ENCODE measurements around the gene USB1.
"Not testable (repeated sequence)": the region's sequence is repeated elsewhere in the genome, so short reads cannot be mapped to it uniquely, and the experiment has no call there.

USB1 gene

DNA sequence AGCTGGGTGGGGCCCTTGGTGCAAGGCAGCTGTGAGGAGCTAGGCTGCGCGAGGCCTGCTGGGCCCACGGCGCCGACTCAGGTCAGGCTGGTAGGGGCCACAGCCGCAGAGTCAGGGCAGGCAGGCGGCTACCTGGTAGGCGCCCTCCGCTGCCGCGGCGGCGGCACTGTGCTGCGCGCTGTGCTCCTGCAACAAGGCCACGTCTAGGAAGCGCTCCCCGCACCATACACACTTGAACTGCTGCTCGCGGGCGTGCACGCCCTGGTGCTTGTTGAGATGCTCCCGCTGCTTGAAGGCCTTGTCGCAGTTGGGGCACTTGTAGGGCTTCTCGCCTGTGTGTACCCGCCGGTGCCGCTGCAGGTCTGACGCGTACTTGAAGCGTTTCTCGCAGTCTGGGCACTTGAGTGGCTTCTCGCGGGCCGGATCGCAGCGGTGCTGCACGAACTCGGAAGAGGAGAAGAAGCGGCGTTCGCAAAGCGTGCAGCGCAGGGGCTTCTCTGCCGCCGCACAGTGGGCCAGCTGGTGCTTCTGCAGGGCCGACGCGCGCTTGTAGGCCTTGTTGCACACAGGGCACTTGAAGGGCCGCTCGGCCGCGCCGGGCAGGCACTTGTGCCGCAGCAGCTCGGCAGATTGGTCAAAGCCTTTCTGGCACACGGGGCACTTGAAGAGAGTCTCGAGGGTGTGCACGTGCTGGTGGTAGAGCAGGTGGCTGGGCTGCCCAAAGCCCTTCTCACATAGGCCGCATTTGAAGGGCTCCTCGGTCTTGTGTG is 4.6 kb upstream of the USB1 start:
- Mint-ChIP-seq H3K27me3 (ENCODE audit: low read depth) (no peaks in the 10 kb centered on the region), H3K9me3 (no peaks in the 10 kb centered on the region), H3K36me3 (ENCODE audit: low read depth) (peaks cover 23% of the 10 kb centered on the region), H3K4me3 (no peak overlapping the region), H3K4me1 (ENCODE audit: low read depth) (peaks cover 34% of the 10 kb centered on the region), H3K27ac (no peak overlapping the region)

DNA sequence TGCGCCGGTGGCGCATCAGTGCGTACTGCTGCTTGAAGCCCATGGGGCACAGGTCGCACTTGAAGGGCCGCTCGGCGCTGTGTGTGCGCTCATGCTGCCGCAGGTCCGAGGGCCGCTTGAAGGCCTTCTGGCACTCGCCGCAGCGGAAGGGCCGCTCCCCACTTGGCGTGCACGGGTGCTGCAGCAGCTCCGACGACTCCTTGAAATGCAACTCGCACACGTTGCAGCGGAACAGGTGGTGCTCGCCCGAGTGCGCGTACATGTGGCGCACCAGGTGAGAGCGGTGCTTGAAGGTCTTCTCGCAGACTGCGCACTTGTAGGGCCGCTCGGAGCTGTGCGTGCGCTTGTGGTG is 4.1 kb upstream of the USB1 start:
- Mint-ChIP-seq H3K36me3 (ENCODE audit: low read depth) (peaks cover 23% of the 10 kb centered on the region), H3K9me3 (no peaks in the 10 kb centered on the region), H3K27ac (no peak overlapping the region), H3K27me3 (ENCODE audit: low read depth) (no peaks in the 10 kb centered on the region), H3K4me3 (no peak overlapping the region), H3K4me1 (ENCODE audit: low read depth) (peaks cover 40% of the 10 kb centered on the region)

DNA sequence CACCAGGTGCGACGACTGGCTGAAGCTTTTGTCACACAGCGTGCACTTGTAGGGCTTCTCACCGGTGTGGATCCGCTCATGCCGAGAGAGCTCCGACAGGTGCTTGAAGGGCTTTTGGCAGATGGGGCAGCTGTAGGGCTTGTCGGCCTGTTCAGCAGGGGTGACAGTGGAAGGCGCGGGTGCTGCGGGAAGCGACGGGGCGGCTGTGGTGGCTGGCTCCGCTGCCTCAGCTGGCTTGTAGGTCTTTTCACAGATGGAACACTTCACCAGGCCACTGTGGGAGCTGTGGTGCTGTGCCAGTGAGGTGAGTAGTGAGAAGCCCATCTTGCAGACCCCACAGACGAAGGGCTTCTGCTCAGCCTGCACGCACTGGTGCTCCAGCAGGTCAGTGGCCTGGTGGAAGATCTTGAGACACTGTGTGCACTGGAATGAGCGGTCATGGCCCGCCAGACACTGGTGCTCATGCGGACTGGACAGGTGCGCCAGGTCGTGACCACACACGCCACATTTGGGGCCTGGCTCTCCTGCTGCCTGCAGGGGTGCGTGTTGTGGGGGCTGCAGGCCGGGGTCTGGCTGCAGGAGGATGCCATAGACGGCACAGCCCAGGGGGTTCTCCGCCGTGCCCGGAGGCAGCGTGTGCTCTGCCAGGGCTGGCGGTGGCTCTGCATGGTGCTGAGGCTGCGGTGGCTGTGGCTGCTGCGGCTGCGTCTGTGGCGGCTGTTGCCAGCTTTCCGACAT is 3.5 kb upstream of the USB1 start:
- Mint-ChIP-seq H3K4me1 (ENCODE audit: low read depth) (peaks cover 41% of the 10 kb centered on the region), H3K36me3 (ENCODE audit: low read depth) (peaks cover 28% of the 10 kb centered on the region), H3K9me3 (no peaks in the 10 kb centered on the region), H3K27ac (no peak overlapping the region), H3K4me3 (peak overlapping the region; percentile 82), H3K27me3 (ENCODE audit: low read depth) (no peaks in the 10 kb centered on the region)

DNA sequence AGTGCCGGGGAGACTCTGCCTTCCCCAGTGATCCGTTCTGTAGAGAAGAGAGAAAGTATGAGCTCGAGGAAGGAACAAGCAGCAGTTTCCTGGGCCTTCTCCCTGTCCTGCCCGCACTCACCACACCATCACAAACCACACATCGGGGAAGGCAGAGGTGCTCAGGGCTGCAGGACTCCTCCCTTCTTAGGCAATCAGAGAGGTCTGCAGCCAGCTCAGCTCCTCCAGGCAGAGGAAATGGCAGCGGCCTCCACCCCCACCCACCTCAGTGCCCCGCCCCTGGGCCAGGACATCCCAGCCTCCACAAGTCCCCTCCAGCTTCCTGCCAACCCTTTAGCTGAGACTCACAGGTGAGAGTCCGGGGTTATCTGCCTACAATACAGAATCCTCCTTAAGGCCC is 2.7 kb upstream of the USB1 start:
- Mint-ChIP-seq H3K4me1 (ENCODE audit: low read depth) (peaks cover 39% of the 10 kb centered on the region), H3K36me3 (ENCODE audit: low read depth) (peaks cover 28% of the 10 kb centered on the region), H3K4me3 (peak overlapping the region; percentile 82), H3K9me3 (no peaks in the 10 kb centered on the region), H3K27me3 (ENCODE audit: low read depth) (no peaks in the 10 kb centered on the region), H3K27ac (peak overlapping the region; percentile 85)

DNA sequence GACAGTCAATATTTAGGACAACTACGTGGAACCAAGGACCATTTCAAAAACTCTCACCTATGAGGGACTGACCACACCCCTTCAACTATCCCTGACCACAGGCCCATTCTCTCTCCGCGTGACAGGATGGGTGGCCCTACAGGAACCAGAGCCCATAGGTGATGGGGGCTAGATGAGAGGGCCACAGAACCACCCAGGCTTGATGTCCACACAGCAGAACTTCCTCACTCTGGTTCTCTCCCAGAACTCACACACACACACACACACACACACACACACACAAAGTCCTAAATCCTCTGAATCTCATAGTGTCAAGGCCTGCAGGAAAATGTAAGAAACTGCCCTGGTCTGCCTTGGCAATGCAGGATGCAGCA is 2.2 kb upstream of the USB1 start:
- Mint-ChIP-seq H3K4me3 (peak overlapping the region; percentile 82), H3K36me3 (ENCODE audit: low read depth) (peaks cover 30% of the 10 kb centered on the region), H3K9me3 (no peaks in the 10 kb centered on the region), H3K27ac (peak overlapping the region; percentile 85), H3K27me3 (ENCODE audit: low read depth) (no peaks in the 10 kb centered on the region), H3K4me1 (ENCODE audit: low read depth) (peaks cover 42% of the 10 kb centered on the region)

DNA sequence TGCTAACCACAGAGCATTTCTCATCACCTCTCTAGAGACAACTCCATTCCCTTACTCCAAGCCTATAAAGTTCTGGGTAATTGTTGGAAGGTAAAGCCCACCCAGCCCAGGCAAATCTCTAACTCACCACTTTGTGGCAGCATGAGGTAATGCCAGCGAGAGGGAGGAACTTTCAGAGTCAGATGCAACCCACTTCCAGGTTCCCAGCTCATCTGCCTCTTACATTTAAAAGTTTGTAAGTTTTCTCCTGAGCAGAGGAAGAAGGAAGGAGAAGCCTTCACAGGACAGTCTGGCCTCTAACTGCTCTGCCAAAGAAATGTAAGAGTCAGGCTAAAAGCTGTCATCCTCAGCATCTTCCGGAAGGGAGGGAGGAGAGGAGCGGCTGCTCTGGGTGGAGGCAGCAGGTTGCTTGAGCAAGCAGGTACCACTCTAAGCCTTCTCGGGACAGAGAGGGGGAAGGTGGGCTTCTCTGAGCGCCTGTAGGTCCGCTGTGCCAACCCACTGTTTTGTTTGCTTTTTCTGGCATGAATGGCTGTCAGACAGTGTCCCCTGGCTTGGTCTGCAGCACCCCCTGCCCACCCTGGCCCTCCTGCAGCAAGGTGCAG is 1.7 kb upstream of the USB1 start:
- Mint-ChIP-seq H3K36me3 (ENCODE audit: low read depth) (peaks cover 32% of the 10 kb centered on the region), H3K4me1 (ENCODE audit: low read depth) (peaks cover 41% of the 10 kb centered on the region), H3K27ac (peak overlapping the region; percentile 85), H3K27me3 (ENCODE audit: low read depth) (no peaks in the 10 kb centered on the region), H3K9me3 (no peaks in the 10 kb centered on the region), H3K4me3 (peak overlapping the region; percentile 82)

DNA sequence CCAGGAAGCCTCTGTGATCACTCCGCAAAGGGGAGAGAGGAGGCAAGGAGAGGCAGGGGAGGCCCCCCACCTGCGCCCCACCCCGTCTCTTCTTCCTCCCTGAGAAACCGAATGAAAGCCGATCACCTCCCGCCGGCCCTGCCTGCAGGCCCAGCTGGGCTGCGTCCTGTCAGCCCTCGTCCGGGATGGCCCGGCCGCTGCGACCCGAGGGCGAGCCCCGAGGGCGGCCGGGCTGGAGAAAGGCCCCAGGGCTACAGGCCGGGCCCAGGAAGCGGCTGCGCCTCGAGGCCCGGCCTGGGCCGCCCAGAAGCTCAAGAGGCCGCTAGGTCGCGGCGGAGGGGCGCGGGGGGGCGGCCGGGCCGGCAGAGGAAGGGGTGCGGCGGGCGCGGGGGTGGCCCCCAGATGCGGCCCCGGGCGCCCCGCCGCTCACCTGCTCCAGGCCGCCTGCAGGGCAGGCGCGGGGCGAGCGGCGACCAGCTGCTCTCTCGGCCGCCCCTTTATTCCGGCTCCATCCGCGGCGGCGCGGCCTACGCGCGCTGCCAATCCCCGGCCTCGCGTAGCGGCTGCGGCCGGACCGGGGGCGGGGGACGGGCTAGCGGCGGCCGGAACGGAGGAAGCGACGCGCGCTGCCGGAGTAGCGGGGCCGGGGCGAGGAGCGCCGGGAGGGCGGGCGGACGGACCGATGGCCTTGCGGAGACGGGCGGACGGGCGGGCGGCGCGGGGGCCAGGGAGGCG is 1.1 kb upstream of the USB1 start, which contains the start of gene ZNF319:
ZNF319 (minus strand) TSS at position 702 of the 735 bp plus-strand sequence. CDS start 2,407 bp downstream, outside the sequence.
- H3K4me3 Mint-ChIP-seq: peak within 1 kb of the TSS; percentile 90
- H3K36me3 Mint-ChIP-seq (ENCODE audit: low read depth): peaks cover 28% of the 10 kb centered on the region
- H3K9me3 Mint-ChIP-seq: no peaks in the 10 kb centered on the region
- H3K4me1 Mint-ChIP-seq (ENCODE audit: low read depth): peaks cover 39% of the 10 kb centered on the region
- peak within 1 kb of the TSS; percentile 85 for H3K27ac Mint-ChIP-seq
- H3K27me3 Mint-ChIP-seq (ENCODE audit: low read depth): no peaks in the 10 kb centered on the region

DNA sequence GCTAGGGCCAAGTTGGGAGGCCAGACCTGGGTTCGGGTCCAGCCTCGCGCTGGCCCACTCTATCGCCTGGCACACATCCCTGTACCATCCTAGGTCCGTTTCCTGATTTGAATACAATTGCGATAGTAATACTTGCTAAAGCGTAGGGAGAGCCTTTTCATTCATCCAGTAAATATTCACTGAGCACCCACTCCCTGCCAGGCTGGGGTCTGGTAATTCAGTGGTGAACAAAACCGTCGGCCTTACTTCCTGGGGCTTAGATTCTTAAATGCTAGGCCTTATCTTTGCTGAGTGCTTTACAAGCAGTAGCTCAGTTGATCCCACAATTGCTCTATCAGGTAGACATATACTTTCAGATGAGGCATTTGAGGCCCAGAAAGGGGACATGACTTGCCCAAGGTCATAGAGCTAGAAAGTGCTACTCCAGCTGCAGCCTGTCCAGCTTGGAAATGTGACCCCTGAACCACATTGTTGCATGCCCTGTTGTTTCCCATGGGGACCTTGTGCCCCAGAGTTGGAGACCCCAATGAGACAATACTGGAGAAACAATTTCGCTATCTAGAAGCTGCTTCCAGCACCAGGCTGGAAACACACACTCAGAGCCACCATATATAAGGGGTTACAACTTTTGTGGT is 691 bp downstream of the USB1 start:
- H3K4me1 Mint-ChIP-seq (ENCODE audit: low read depth): peaks cover 33% of the 10 kb centered on the region
- H3K4me3 Mint-ChIP-seq: peak overlapping the region; percentile 90
- H3K36me3 Mint-ChIP-seq (ENCODE audit: low read depth): peaks cover 23% of the 10 kb centered on the region
- H3K27ac Mint-ChIP-seq: no peak overlapping the region
- H3K27me3 Mint-ChIP-seq (ENCODE audit: low read depth): no peaks in the 10 kb centered on the region
- H3K9me3 Mint-ChIP-seq: no peaks in the 10 kb centered on the region

DNA sequence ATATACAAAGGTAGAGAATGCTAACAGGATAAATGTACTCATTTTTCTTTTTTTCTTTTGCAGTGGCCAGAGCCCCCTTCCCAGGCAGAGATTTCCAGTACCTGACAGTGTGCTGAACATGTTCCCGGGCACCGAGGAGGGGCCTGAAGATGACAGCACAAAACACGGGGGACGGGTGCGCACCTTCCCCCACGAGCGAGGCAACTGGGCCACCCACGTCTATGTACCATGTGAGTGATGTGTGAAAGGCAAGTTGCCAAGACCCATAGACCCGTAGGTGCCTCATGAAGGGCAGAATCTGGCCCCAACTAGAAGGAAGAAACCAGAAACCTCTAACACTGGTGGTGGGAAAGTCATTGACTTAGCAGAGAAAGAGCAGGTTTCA is 1.2 kb downstream of the USB1 start:
- no peak overlapping the region for H3K27ac Mint-ChIP-seq

DNA sequence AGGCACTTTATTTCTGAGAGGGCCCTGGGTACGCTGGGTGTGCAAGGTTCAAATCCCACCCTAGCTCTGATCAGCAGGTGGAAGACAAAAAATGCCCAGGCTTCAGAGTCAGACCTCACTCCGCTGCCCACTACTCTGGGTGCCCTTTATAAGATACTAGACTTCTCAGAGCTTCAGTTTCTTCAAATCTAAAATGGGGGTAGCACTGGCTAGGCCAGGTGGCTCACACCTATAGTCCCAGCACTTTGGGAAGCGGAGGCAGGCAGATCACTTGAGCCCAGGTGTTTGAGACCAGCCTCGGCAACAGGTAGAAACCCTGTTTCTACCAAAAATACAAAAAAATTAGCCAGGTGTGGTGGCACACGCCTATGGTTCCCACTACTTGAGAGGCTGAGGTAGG is 1.7 kb downstream of the USB1 start:
- Mint-ChIP-seq H3K27me3 (ENCODE audit: low read depth) (no peaks in the 10 kb centered on the region), H3K36me3 (ENCODE audit: low read depth) (peaks cover 21% of the 10 kb centered on the region), H3K4me3 (no peak overlapping the region), H3K9me3 (no peaks in the 10 kb centered on the region), H3K4me1 (ENCODE audit: low read depth) (peaks cover 30% of the 10 kb centered on the region), H3K27ac (no peak overlapping the region)

More for the DNA sequence above, 1.2 kb downstream of the USB1 start:
- peaks cover 25% of the 10 kb centered on the region for H3K36me3 Mint-ChIP-seq (ENCODE audit: low read depth)
- H3K9me3 Mint-ChIP-seq: no peaks in the 10 kb centered on the region
- no peak overlapping the region for H3K4me3 Mint-ChIP-seq
- peaks cover 31% of the 10 kb centered on the region for H3K4me1 Mint-ChIP-seq (ENCODE audit: low read depth)
- no peaks in the 10 kb centered on the region for H3K27me3 Mint-ChIP-seq (ENCODE audit: low read depth)

DNA sequence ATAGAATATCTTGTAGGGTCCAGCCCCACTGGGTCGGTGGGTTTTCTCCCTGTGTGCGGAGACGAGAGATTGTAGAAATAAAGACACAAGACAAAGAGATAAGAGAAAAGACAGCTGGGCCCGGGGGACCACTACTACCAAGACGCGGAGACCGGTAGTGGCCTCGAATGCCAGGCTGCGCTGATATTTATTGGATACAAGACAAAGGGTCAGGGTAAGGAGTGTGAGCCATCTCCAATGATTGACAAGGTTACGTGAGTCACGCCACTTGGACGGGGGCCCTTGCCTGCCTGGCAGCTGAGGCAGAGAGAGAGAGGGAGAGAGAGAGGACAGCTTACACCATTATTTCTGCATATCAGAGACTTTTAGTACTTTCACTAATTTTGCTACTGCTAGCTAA is 3.5 kb downstream of the USB1 start:
- not testable (repeated sequence) for H3K9me3 Mint-ChIP-seq; H3K4me3 Mint-ChIP-seq; H3K27me3 Mint-ChIP-seq (ENCODE audit: low read depth); H3K27ac Mint-ChIP-seq
- Mint-ChIP-seq H3K36me3 (ENCODE audit: low read depth) (peaks cover 20% of the 10 kb centered on the region), H3K4me1 (ENCODE audit: low read depth) (peaks cover 15% of the 10 kb centered on the region)

DNA sequence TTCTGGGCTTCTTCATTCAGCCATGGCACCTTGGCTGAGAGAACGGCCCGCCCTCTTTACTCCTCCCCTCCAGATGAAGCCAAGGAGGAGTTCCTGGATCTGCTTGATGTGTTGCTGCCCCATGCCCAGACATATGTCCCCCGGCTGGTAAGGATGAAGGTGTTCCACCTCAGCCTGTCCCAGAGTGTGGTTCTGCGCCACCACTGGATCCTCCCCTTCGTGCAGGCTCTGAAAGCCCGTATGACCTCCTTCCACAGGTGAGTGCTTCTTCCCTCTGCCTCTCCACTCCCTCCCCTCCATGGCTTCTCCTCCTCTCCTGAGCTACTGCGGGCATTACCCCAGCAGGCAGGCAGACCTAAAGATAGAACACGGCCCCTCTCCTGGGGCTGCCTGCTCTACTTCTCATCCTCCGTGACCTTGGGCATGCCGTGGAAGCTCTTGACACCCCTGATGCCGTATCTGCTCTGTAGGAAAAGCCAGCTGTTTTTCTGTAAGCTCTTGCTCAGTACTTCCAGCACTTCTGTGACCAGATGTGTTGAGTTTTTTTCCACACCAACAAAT is 8.7 kb downstream of the USB1 start:
- Mint-ChIP-seq H3K4me1 (ENCODE audit: low read depth) (peaks cover under 1% of the 10 kb centered on the region), H3K36me3 (ENCODE audit: low read depth) (peaks cover 26% of the 10 kb centered on the region), H3K27ac (no peak overlapping the region), H3K9me3 (no peaks in the 10 kb centered on the region), H3K27me3 (ENCODE audit: low read depth) (no peaks in the 10 kb centered on the region), H3K4me3 (no peak overlapping the region)

DNA sequence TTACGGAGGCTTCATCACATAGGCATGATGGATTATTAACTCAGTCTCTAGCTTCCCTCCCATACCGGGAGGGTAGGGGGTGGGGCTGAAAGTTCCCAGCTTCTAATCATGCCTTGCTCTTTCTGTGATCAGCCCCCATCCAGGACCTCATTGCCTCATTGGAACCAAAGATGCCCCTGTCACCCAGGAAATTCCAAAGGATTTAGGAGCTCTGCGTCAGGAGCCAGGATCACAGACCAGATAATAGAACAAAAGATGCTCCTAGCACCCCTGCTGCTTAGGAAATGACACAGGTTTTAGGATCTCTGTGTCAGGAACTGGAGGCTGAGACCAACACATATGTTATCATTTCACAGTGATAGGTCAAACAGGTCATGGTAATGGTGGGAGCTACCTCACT is 9.7 kb downstream of the USB1 start:
- Mint-ChIP-seq H3K4me3 (no peak overlapping the region), H3K27ac (no peak overlapping the region), H3K4me1 (ENCODE audit: low read depth) (no peaks in the 10 kb centered on the region), H3K36me3 (ENCODE audit: low read depth) (peaks cover 26% of the 10 kb centered on the region), H3K27me3 (ENCODE audit: low read depth) (no peaks in the 10 kb centered on the region), H3K9me3 (no peaks in the 10 kb centered on the region)

DNA sequence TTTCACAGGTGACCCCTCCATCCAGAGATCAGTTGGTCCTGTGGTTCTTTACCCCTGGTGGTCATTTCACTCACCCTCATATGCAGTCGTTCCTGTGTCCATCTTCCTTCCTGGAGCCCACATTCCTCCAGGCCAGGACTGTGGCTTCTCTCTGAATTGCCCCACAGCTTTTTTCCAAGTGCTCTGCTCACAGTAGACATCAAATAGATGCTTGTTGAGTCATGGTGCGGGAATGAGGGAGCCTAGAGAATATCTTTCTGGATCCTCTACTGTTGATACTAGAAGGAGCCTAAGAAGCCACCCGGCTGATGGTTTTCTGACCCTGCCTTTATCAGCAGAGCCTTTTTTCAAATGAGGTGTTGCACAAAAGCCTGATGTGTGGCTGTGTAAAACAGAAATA is 10.4 kb downstream of the USB1 start:
- Mint-ChIP-seq H3K4me1 (ENCODE audit: low read depth) (no peaks in the 10 kb centered on the region), H3K4me3 (no peak overlapping the region), H3K9me3 (no peaks in the 10 kb centered on the region), H3K36me3 (ENCODE audit: low read depth) (peaks cover 24% of the 10 kb centered on the region), H3K27ac (no peak overlapping the region), H3K27me3 (ENCODE audit: low read depth) (no peaks in the 10 kb centered on the region)

Measured in T-helper 1 cell treated with Interleukin-12 subunit alpha and Interleukin-12 subunit beta and Interleukin-4 antibody, amounts not matched to agents 30 μg/mL and 1 μg/mL, for 36 hours (primary cell).